COR-L47 (cell line): ENCODE data around the gene RHOB.
"Not testable (repeated sequence)": the region's sequence is repeated elsewhere in the genome, so short reads cannot be mapped to it uniquely, and the experiment has no call there.

Experiments used
- DNase-seq: peaks from one replicate; lab custom pipeline; 2025; lab: John Stamatoyannopoulos, UW

The RHOB gene

DNA sequence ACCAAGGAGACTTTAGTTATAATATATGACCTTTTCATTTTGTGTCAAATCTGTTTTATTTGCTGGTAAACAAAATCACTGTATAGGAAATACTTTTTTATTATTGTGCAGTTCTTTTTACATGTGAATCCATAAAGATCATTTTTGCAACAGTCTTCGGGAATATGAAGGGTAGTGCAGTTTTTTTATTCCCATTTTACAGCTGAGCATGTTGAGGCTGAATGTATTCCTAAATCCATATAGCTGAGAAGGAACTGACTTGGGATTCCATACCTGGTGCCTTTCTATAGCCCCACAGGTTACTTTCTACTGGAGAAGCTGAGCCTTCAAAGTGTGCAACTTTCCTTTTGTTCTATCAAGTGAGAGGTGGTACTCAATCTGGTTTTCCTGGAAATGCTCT, 29.6 kb downstream of the RHOB start:
- DNase-seq: no peak

GRCh38 chr2:20476950-20477349, 30.1 kb downstream of the RHOB start:
- DNase-seq: no peak

GRCh38 chr2:20478961-20479360, 32.1 kb downstream of the RHOB start:
- no peak for DNase-seq

- no peak for DNase-seq
Measured at GRCh38 chr2:20479835-20480234, 33.0 kb downstream of the RHOB start.

DNA sequence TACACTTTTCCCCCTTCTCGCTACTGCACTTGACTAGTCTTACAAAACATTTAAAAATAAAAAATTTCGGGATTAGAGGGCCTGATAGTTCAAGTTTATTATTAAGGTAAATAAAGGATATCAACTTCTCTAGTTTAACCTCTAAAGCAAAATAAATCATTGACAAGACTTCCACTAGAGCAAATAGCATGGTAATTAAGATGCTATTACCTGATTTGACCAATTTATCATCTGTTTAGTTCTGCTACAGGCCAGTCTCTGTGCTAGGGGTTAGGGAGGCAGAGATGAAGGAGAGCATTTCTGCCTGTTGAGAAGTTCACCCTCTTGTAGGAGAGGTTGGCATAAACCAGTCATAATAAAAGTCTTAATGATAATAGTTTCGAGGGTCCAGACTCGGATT, 34.0 kb downstream of the RHOB start:
- DNase-seq: no peak

GRCh38 chr2:20481798-20482405, 35.0 kb downstream of the RHOB start:
- DNase-seq: no peak

DNA sequence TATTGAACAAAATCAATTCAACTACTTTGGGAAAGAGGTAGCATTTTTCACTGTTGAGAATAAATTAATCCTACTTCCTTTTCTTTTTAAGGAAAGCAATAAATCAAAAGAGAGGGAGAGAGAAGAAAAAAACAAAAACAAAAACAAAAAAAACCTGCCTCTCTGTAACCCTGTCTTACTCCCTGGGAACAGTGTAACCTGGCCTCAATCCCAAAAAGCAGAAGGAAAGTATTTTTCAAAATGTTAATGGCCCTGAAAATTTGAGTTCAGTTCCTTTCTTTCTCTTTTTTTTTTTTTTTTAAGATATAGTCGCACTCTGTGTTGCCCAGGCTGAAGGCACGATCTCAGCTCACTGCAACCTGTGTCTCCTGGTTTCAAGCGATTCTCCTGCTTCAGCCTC, 35.9 kb downstream of the RHOB start:
- no peak for DNase-seq

DNA sequence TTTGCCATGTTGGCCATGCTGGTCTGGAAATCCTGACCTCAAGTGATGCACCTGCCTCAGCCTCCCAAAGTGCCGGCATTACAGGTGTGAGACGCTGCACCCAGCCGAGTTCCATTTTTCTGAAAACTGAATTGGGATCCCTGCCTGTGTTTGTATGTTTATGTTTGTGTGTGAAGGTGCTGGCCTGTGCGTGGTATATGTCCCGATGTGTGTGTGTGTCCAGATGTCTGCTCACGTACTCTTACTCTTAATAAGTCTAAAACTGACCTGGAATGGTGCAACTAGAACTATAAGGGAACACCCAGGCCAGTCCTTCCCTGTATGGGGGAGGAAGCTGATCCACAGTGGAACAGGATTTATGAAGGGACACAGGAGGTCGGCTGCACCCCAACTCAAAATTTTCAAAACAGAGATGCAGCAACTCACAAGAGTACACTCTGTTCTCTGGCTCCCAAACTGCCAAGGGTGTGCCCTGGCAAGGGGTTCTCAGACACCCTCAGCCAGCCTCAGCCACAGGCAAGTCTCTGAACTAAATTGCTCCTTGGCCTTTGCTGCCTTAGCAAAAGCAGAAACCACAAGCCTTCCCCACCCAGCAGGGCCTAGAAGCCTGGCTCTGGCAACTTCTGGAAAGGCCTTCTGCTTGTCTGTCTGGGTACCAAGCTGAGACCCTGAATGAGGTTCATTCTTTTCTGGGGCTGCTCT, 36.5 kb downstream of the RHOB start:
- DNase-seq: no peak

GRCh38 chr2:20484034-20484617, 37.3 kb downstream of the RHOB start:
- DNase-seq: no peak

DNA sequence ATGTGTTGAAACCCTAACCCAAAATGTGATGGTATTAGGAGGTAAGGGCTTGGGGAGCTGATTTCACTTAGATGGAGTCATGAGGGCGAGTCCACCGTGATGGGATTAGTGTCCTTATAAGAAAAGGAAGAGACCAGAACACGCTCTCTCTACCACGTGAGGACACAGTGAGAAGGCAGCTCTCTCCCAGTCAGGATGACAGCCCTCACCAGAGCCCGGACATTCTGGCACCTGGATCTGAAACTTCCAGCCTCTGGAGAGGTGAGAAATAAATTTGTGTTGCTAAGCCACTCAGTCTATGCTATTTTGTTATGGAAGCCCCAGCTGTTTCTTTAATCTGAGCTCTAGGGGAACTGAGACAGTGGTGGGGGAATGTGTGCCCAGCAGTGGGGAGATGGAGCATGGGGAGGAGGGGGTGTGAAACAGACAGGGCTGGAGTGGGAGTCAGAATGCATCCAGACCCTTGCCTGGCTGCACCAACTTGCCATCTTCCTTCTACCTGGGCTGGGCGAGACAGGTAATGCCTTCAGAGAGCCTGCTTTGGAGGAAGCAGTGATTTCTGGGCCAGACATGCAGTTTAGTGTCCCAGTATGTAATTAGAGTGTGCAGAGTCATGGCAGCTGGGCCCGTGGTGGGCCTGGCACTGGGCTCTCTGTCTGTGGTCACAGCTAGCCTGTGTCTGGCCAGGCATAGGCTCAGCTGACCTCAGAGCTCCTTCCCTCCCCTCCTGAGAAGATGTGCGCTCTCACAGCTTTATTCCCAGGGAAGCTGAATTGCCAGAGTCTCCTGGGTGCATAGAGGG, 38.1 kb downstream of the RHOB start:
- DNase-seq: no peak

DNA sequence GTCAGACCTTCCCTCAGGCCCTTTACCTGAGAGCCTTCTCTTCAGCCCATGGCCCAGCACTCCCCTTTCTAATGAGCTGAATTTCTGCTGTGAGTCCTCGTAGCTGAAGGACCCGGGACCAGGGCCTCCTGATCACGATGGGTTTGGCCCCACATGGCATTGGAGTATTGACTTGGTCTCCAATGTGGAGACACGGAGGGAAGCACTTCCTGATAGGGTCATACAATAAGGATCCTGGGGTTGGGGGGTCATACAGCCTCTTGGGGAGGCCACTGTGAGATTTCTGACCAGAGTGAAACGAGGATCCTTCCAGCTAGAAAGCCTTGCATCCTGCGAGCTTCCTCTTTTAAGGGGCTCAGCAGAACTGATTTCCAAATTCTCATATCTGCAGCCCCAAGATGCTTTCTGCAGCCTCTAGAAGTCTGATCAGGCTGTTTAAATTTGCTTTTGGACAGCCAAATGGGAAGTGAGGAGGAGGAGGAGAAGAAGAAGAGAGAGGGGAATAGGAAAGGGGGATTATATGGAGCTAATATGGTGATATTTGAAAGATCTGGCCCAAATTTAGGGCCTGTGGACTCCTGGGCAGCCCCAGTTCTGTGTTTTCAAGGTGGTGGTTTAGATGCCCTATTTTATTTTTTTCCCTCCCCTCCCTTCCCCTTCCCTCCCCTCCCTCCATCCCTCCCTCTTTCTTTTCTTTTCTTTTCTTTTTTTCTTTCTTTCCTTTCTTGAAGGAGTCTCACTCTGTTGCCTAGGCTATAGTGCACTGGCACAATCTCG, 38.9 kb downstream of the RHOB start:
- no peak for DNase-seq

DNA sequence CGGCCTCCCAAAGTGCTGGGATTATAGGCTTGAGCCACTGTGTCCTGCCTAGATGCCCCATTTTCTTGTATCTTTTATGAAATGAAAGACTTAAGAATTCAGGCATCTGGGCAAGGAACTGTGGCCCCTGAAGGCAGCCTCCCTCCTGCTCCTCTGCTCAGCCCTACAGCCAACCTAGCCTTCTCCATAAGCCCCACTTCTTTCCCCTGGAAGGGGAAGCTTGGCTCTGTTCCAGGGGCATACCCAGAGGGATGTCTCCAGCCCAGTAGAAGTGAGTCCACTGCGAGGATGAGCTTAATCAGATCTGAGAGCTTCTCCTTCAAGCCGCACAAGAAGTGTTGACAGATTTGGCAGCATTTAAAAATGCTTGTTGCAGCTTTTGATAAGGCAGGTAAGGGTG, 39.7 kb downstream of the RHOB start:
- no peak for DNase-seq

DNA sequence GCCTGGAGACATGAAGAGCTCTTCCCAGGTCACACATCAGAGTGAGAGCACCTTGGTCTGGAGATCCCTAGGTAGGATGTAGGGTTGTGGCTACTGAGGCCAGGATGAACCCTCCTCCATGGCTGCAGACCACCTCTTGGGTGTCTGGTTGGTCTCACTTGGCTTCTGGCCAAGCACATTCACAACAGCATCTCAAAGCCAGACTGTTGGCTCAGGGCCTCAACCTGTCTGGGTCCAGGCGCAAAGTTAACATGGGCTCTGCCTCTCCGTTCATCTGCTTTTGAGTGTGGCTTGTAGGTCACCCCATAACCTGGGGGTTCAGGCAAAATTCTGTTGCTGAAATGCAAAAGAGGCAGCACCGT, 40.1 kb downstream of the RHOB start:
- no peak for DNase-seq

DNA sequence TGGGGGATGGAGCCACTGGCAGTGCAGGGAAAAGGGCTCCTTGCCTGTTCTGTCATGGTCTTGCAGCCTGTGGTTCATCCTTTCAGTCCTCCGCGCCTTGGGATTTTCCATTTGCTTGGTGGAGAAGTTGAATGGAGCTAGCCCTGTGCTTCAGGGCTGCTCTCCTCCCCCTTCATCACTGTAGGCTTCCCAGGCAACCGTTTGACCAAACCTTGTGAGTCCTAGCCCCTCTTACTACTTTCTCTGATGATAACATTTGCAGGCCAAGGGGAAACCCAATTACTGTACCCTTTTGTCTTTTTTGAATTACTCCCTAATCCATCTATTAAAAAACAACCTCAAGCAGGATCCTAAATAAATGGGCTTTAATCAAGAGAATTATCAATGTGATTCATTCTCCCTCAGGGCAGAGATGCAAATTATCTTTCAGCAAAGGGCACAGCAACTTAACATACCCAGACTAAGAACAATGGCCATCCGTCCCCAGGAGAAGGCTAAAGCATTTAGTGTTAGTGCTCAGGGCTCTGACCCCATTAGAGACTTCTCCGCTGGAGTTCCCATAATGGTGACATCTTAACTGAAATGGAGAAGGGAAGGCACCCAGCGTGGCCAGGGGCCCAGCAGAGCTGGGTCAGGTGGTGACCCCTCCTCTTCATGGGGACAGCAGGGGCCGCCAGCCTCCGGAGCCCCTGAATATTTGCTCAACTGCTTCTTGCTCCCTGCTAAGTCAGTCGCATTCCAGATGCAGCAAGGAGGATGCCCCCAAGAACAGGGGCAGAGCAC, 40.7 kb downstream of the RHOB start:
- no peak for DNase-seq

DNA sequence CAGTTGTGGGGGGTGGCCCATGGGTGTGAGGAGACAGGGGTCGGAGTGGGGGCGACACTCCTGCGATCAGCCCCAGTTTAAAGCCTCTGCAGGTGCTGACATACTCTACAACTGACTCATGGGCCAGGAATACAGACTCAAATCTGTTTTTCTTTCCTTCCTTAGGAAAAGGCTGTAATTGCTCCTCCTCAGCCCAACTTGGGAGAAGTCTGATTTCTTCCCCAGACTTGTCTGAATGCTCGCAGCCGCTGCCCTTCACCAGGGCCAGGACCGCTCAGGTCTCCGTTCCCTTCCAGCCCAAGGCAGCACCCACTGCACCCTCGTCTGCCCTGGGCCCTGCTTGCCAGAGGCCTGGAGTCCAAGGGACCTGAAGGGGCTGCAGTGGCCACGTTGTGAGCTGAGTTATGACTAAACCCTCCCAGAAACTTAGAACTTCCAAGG, 41.3 kb downstream of the RHOB start:
- no peak for DNase-seq

DNA sequence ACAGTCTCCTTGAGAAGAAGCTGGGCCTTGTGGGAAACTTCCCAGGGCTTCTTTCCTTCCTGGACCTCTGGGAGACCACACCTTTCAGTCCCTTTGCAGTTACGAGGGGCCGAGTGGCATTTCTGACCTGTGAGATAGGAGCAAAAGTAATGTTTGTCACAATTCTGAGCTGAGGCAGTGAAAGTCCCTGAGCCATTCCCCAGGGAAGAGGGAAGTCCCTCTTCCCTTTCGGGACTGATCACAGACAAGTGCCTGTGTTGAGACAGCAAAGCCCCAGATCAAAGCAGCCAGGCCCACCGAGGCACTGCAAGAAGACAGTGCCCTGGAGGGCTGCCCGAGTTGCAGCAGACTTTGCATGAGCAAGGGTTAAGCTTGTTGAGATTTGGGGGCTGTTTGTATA, 41.9 kb downstream of the RHOB start:
- DNase-seq: no peak

- no peak for DNase-seq
Measured at GRCh38 chr2:20490300-20491181, 43.7 kb downstream of the RHOB start.

- DNase-seq: no peak
Measured at GRCh38 chr2:20491739-20492531, 45.1 kb downstream of the RHOB start.

- DNase-seq: not testable (repeated sequence)
Measured at GRCh38 chr2:20493095-20493494, 46.2 kb downstream of the RHOB start.
